Activated naive CD4-positive, alpha-beta T cell treated with anti-CD3 and anti-CD28 coated beads, Interleukin-2, amount 50 U/mL, for 72 hours (primary cell): ENCODE data around the gene FAM210B. TPM values are rescaled to one million over a fixed set of nuclear protein-coding genes. Genes with fewer than 3 reads are reported as not detected.
"Not testable (repeated sequence)": the region's sequence is repeated elsewhere in the genome, so short reads cannot be mapped to it uniquely, and the experiment has no call there.

ENCODE experiments used
- ATAC-seq, 2 donors: fragments of 150-1000 bp; cut with Tn5 transposase; 2 replicates each; pipeline ENCODE4 v1.10.0; 2021; ENCODE audit warnings: mild to moderate bottlenecking in 2 of 2, moderate library complexity in 2 of 2
- DNase-seq, 2 donors: peaks; one replicate each; pipeline ENCODE4 v3.0.0; 2021 to 2022; ENCODE audit warnings: low spot score in 2 of 2
- H3K27ac Mint-ChIP-seq, 2 donors: one replicate each; pipeline ENCODE4 v1.8.0; 2022; ENCODE audit warnings: mild to moderate bottlenecking in 2 of 2, mixed read lengths in 2 of 2
- H3K36me3 Mint-ChIP-seq, 2 donors: one replicate each; pipeline ENCODE4 v1.8.0; 2022; ENCODE audit warnings: mixed read lengths in 2 of 2
- H3K9me3 Mint-ChIP-seq, 2 donors: one replicate each; pipeline ENCODE4 v1.8.0; 2022; ENCODE audit warnings: mixed read lengths in 2 of 2
- total RNA-seq, 2 donors: library from RNA; stranded (reverse); gene quantifications; one replicate each; pipeline ENCODE4 v1.2.3, GENCODE V29; 2022

FAM210B gene, protein sequence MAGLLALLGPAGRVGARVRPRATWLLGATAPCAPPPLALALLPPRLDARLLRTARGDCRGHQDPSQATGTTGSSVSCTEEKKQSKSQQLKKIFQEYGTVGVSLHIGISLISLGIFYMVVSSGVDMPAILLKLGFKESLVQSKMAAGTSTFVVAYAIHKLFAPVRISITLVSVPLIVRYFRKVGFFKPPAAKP
- 1 to 10 TPM; 5.8 to 6.3 TPM for total RNA-seq

- peak within 1 kb of the TSS; percentile 79 to 83 for H3K27ac Mint-ChIP-seq
- no peaks in the 10 kb centered on the region for H3K36me3 Mint-ChIP-seq
- H3K9me3 Mint-ChIP-seq = no peaks in the 10 kb centered on the region
- peak; percentile 98 to 99 for ATAC-seq
- peak; percentile 84 to 85 for DNase-seq
Observed at GRCh38 chr20:56358600-56359211, at the start of gene FAM210B. Gene FAM210B (plus strand): TSS chr20:56358974. CDS start chr20:56359006, 32 bp downstream.

GRCh38 chr20:56316051-56316450 is 42.7 kb upstream of the FAM210B start:
- no peak for DNase-seq
- no peak for ATAC-seq
- Mint-ChIP-seq H3K9me3 (no peaks in the 10 kb centered on the region), H3K36me3 (no peaks in the 10 kb centered on the region), H3K27ac (no peak overlapping the region)

GRCh38 chr20:56316483-56316882 is 42.3 kb upstream of the FAM210B start:
- Mint-ChIP-seq H3K36me3 (no peaks in the 10 kb centered on the region), H3K9me3 (no peaks in the 10 kb centered on the region), H3K27ac (no peak overlapping the region)
- ATAC-seq (no peak), DNase-seq (no peak)

GRCh38 chr20:56322681-56323080 is 36.1 kb upstream of the FAM210B start:
- Mint-ChIP-seq H3K36me3 (no peaks in the 10 kb centered on the region), H3K9me3 (no peaks in the 10 kb centered on the region), H3K27ac (no peak overlapping the region)
- DNase-seq (no peak), ATAC-seq (no peak)

GRCh38 chr20:56323206-56323605 is 35.6 kb upstream of the FAM210B start:
- H3K36me3 Mint-ChIP-seq = no peaks in the 10 kb centered on the region
- ATAC-seq (no peak), DNase-seq (no peak)
- H3K9me3 Mint-ChIP-seq = no peaks in the 10 kb centered on the region
- no peak overlapping the region for H3K27ac Mint-ChIP-seq

- DNase-seq = no peak
- H3K9me3 Mint-ChIP-seq = no peaks in the 10 kb centered on the region
- no peak overlapping the region for H3K27ac Mint-ChIP-seq
- H3K36me3 Mint-ChIP-seq = no peaks in the 10 kb centered on the region
- ATAC-seq = no peak
Observed at GRCh38 chr20:56323656-56324055, 35.1 kb upstream of the FAM210B start.

GRCh38 chr20:56324806-56325205 is 34.0 kb upstream of the FAM210B start:
- DNase-seq = no peak
- Mint-ChIP-seq H3K27ac (no peak overlapping the region), H3K9me3 (no peaks in the 10 kb centered on the region), H3K36me3 (no peaks in the 10 kb centered on the region)
- no peak for ATAC-seq

- ATAC-seq = no peak
- no peak for DNase-seq
- Mint-ChIP-seq H3K36me3 (no peaks in the 10 kb centered on the region), H3K9me3 (no peaks in the 10 kb centered on the region), H3K27ac (no peak overlapping the region)
Observed at GRCh38 chr20:56328861-56329260, 29.9 kb upstream of the FAM210B start.

DNA sequence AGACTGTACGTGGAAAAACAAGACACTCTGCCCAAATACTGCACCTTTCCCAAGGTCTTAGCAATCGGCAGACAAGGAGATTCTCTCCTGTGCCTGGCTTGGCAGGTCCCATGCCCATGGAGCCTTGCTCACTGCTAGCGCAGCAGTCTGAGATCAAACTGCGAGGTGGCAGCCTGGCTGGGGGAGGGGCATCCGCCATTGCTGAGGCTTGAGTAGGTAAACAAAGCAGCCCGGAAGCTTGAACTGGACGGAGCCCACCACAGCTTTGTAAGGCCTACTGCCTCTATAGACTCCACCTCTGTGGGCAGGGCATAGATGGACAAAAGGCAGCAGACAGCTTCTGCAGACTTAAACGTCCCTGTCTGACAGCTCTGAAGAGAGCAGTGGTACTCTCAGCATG is 22.1 kb upstream of the FAM210B start:
- H3K36me3 Mint-ChIP-seq, H3K27ac Mint-ChIP-seq, H3K9me3 Mint-ChIP-seq, DNase-seq, ATAC-seq: not testable (repeated sequence)

DNA sequence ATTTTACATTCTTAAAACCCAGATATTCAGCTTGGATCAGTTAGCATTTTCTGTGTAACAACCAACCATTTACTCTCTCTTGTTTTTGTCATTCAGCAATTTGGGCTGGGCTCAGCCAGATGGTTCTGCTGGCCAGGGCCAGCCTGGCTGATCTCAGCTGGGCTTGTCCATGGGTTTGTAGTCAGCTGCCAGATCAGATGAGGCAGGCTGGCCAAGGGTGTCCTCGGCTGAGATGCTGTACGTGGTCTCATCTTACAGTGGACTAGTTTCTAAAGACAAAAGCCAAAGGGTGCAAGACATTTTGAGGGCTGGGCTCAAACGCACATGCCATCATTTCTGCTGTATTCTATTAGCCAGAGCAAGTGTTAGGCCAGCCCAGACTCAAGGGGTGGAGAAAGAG is 16.0 kb upstream of the FAM210B start:
- no peak for DNase-seq
- ATAC-seq = no peak
- H3K9me3 Mint-ChIP-seq = no peaks in the 10 kb centered on the region
- no peak overlapping the region for H3K27ac Mint-ChIP-seq
- no peaks in the 10 kb centered on the region for H3K36me3 Mint-ChIP-seq

- DNase-seq = peak in 1 of 2 donors; percentile 72
- Mint-ChIP-seq H3K9me3 (no peaks in the 10 kb centered on the region), H3K27ac (no peak overlapping the region), H3K36me3 (no peaks in the 10 kb centered on the region)
- ATAC-seq = peak; percentile 63 to 93
Observed at GRCh38 chr20:56343861-56344381, 14.9 kb upstream of the FAM210B start.

GRCh38 chr20:56345911-56346310 is 12.9 kb upstream of the FAM210B start:
- H3K27ac Mint-ChIP-seq = no peak overlapping the region
- no peaks in the 10 kb centered on the region for H3K9me3 Mint-ChIP-seq
- ATAC-seq (no peak), DNase-seq (no peak)
- H3K36me3 Mint-ChIP-seq = no peaks in the 10 kb centered on the region

- DNase-seq = no peak
- Mint-ChIP-seq H3K27ac (no peak overlapping the region), H3K9me3 (no peaks in the 10 kb centered on the region), H3K36me3 (no peaks in the 10 kb centered on the region)
- no peak for ATAC-seq
Observed at GRCh38 chr20:56347628-56348304, 11.0 kb upstream of the FAM210B start.

GRCh38 chr20:56348305-56348693 is 10.5 kb upstream of the FAM210B start:
- Mint-ChIP-seq H3K36me3 (no peaks in the 10 kb centered on the region), H3K27ac (no peak overlapping the region), H3K9me3 (no peaks in the 10 kb centered on the region)
- ATAC-seq = no peak
- DNase-seq = no peak

GRCh38 chr20:56348746-56349145 is 10.0 kb upstream of the FAM210B start:
- Mint-ChIP-seq H3K36me3 (no peaks in the 10 kb centered on the region), H3K27ac (no peak overlapping the region), H3K9me3 (no peaks in the 10 kb centered on the region)
- no peak for ATAC-seq
- no peak for DNase-seq

DNA sequence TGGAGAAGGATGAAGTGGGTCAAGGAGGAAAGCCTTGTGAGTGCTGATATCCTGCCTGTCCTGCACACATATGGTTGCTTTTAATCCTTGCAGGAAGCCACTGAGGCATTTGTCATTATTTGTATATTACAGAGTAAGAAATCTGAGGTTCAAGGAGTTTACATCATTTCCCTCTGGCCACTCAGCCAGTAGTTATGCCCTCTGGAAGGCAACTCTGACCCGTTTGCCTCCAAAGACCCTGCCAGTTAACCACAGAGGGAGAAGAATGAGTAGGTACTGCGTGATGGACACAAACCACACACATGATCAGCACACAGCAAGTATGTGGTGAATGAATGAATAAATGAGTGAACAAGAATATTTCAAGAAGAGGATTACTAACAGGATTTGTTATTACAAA is 7.9 kb upstream of the FAM210B start:
- no peak for DNase-seq
- Mint-ChIP-seq H3K36me3 (no peaks in the 10 kb centered on the region), H3K9me3 (no peaks in the 10 kb centered on the region), H3K27ac (no peak overlapping the region)
- ATAC-seq = no peak

DNA sequence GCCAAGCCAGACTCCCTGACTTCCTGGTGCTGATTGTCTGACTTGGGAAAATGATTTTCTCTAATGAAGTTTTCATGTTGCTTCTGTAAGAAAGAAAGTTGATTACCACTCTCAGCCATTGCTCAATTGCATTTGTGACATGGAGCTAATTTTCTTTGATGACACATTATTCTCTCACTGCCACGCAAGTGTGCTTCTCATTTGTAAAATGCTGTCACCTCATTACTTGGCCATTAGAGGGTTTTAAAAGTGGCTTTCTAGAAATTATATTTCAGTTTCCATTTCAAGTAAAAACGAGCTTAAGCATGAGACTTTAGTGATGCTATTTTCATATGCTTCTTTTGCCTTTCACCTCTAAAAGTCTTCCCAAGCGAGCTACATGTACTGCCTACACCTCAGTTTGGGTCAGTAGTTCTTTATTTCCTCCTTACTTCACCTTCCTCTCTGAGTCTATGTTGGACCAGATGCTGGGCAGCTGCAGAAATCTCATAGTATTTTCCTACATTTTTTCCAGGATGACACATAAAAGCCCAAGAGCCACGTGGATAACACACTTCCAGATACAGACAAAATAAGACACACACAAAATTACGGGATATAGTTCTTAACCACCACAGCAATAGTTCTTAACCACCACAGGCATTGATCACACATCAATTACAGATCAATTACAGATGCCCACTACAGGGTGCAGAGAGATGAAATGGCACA is 6.3 kb upstream of the FAM210B start:
- DNase-seq (no peak), ATAC-seq (no peak)
- no peaks in the 10 kb centered on the region for H3K9me3 Mint-ChIP-seq
- no peak overlapping the region for H3K27ac Mint-ChIP-seq
- H3K36me3 Mint-ChIP-seq = no peaks in the 10 kb centered on the region
